GM10266 (cell line): ENCODE results near the gene NACC1.

Experiments used
- DNase-seq: peaks from one replicate; pipeline ENCODE4 v3.0.0; 2012; ENCODE audit errors: extremely low spot score
- TF ChIP-seq, protein P1 (sequence below): IDR thresholded peaks from 2 replicates; pipeline ENCODE4 v1.5.1; 2012; ENCODE audit warnings: mild to moderate bottlenecking, low read depth; ENCODE audit not compliant: control insufficient read depth, insufficient read depth; ENCODE audit errors: missing control alignments

The NACC1 gene

DNA sequence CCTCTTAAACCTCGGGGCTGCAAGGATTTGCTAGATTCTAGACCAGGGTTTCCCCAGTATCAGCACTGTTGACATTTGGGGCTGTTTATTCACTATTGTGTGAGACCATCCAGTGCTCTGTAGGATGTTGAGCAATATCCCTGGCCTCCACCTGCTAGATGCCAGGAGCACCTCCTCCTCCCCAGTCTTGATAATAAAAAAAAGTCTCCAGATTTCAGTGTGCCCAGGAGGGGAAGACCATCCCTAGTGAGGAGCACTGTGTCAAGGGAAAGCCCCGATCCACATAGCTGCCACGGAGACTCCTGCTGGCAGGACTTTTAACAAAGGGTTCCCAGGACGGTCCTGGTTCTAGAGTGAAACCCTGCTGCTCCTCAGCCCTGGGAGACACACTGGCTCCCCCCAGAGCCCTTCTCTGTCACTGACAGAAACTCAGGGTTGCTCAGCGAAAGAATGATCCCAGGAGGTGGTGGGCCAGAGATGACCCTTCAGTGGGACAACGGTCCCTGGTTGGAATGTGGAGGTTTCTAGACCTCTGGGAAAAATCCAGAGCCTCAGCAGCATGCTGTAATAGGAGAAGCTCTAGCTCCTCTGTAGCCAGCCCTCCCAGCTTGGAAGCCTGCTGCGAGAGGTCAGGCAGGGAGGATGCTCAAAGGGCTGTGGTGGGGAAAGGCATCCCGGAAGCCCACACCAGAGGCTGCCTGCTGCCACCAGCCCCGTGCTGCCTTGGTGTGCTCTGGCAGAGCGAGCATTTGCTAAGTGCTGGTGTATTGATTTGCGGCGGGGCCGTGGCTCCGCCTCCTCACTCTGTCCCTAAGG lies 35.7 kb upstream of the NACC1 start:
- DNase-seq: no peak
- TF ChIP-seq, protein P1, sequence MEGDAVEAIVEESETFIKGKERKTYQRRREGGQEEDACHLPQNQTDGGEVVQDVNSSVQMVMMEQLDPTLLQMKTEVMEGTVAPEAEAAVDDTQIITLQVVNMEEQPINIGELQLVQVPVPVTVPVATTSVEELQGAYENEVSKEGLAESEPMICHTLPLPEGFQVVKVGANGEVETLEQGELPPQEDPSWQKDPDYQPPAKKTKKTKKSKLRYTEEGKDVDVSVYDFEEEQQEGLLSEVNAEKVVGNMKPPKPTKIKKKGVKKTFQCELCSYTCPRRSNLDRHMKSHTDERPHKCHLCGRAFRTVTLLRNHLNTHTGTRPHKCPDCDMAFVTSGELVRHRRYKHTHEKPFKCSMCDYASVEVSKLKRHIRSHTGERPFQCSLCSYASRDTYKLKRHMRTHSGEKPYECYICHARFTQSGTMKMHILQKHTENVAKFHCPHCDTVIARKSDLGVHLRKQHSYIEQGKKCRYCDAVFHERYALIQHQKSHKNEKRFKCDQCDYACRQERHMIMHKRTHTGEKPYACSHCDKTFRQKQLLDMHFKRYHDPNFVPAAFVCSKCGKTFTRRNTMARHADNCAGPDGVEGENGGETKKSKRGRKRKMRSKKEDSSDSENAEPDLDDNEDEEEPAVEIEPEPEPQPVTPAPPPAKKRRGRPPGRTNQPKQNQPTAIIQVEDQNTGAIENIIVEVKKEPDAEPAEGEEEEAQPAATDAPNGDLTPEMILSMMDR: no peak

DNA sequence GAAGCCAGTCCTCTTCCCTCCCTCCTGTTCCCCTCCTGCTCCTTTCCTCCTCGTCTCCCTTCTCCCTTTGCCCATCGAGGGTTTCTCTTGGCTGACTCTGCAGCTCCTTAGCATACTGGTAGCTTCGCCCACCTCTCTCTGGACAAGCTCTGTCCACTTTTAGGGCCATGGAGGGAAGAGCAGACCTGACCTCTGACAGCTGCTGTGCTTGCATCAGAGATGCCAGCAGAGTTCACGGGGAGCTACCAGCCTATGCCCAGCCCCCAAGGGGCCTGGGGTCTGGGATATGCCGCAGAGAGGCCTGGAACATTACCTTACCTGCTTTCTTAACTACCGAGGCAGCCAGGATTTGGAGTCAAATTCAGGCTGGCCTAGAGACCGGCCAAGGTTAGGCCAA lies 35.1 kb upstream of the NACC1 start:
- DNase-seq: no peak
- TF ChIP-seq, protein P1: no peak

DNA sequence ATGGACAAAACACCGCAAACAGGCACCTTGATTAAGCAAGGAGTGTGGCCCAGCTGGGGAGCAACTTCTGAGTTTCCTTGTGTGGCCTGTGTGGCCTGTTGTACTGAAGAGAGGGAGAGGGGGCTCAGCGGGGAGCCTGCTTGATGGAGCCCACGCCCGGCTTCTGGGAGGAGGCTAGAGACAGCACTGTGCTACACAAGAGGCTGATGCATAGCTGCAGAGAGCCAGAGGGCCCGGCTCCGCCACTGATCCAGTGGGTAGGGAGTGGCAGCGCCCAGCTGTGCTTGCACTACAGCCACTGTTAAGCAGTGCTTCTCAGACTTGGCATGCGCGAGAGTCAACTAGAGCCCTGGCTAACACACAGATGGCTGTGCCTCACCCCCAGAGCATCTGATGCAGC lies 34.4 kb upstream of the NACC1 start:
- no peak for DNase-seq
- TF ChIP-seq, protein P1: no peak

DNA sequence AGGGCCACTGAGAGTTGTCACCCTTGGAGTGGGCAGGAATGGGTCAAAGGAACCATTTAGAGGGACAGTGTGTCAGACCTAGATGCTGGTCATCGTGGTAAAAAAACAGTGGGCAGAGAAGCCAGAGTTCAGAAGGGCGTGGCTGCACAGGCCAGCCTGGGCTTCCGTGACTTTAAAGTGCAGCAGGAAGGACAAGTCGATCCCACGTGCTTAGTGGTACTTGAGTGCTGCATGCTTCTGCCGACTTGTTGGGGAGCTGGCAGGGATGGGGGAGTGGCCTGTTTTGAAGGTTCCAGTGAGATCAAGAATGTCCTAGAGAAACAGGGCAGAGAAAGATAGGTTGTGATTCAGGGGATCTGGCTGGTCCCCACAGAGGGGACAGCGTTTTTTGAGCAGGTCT lies 32.4 kb upstream of the NACC1 start:
- DNase-seq: no peak

DNA sequence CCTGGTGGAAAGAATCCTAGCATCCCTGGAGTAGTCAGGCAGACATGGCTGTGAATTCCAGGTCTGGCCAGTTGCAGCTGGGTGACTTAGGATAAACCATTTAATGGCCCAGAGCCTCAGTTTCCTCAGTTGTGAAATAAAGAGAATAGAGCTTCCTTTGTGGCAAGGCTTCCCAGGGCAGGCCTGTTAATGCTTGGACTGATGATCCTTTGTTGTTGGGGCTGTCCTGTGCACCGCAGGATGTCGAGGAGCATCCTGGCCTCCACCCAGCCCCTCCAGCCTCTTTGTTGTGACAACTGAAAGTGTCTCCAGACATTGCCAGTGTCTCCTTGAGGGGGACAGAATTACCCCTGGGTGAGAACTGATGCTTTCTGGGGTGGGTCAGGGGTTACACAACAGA lies 31.7 kb upstream of the NACC1 start:
- DNase-seq: no peak
- TF ChIP-seq, protein P1: no peak

More for the DNA sequence above, 32.4 kb upstream of the NACC1 start:
- TF ChIP-seq, protein P1: no peak

DNA sequence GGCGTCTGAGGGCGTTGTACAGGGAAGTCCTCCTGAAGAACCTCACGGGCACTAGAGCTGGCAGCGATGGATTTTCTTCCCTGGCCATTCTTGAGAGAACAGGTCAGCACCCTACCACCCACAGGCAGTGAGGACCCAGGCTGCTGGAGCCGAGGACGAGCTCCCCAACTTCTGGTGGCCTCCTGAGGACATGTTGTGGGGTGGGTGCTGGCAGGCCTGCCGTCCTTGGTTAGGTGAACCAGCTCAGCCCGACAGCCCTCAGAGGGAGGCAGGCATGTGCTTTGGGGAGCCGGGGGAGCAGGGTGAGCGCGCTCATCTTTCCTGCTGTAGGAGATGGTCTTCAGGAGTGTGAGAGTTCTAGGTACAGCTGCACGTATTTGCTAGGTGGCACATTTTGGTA lies 30.8 kb upstream of the NACC1 start:
- TF ChIP-seq, protein P1: no peak
- DNase-seq: no peak

DNA sequence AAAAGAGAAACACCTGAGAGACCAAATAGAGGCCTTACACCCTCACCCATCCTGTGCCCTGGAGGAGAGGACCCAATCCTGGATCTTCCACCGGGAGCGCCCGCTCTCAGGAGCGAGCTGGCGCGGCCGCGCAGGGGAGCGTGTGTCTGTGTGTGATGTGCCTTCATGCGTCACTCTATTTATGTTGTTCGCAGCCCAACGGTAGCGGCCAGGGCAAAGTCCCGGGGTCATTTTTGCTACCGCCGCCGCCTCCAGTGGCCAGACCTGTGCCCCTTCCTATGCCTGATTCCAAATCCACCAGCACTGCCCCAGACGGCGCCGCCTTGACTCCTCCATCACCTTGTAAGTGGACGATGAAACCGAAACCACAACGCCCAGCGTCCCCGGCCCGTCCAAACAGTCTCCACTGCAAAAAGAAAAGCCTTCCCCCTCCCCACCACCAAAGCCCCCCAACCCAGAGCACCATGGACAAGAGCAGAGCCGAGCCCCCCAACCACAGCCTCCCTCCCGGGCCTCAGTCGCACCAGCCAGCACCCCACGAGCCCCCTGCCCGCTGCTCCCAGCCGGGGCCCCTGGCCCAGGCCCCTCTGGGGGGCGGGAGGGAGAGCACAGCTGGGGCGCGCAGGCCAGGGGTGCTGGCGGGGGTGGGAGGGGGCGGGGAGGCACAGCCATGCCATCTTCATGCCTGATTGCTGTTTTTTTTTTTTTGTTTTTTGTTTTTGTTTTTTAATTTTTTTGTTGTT lies 30.1 kb upstream of the NACC1 start:
- TF ChIP-seq, protein P1: no peak
- DNase-seq: no peak
